NB4 (cell line): Measurements from ENCODE around the gene DYNLT3.

Experiments
- DNase-seq: peaks from one replicate; pipeline ENCODE4 v3.0.0; 2010; ENCODE audit warnings: low read depth
- H3K4me3 ChIP-seq: one replicate; pipeline ENCODE4 v1.5.1; 2011; ENCODE audit warnings: mild to moderate bottlenecking, low read depth, low read length, moderate library complexity
- MYC ChIP-seq: IDR thresholded peaks from 2 replicates; pipeline ENCODE4 v1.6.1; 2011; ENCODE audit warnings: low read depth, low read length
- POLR2A ChIP-seq: IDR thresholded peaks from 2 replicates; pipeline ENCODE4 v1.6.1; 2011; ENCODE audit warnings: mild to moderate bottlenecking; ENCODE audit not compliant: insufficient read length; ENCODE audit errors: extremely low read depth
- TF ChIP-seq, protein P1 (sequence below): IDR thresholded peaks from one replicate; pipeline ENCODE4 v1.5.1; 2012; ENCODE audit warnings: low read depth, low read length
- TF ChIP-seq, protein P2 (sequence below): IDR thresholded peaks from 2 replicates; pipeline ENCODE4 v1.6.1; 2011; ENCODE audit warnings: low read depth, low read length

The DYNLT3 gene

DNA sequence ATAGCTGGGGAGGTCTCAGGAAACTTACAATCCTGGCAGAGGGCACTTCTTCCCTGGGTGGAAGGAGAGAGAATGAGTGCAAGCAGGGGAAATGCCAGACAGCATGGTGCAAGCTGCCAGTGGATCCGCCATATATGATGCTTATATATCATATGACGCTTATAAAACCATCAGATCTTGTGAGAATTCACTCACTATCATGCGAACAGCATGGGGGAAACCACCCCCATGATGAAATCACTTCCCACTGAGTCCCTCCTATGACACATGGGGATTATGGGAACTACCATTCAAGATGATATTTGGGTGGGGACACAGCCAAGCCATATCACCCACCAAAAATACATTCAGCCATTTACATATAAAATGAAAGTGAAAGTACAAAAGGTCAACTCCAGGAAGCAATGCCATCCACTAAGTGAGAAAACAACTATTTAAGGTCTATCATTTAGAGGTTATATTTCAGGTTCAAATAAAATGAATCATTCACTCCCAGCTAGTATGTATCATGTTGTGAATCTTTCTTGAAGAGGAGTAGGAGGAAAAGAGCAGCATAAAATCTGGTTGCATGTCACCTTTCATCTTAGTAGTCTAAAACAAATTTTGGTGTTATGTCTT lies 20.3 kb upstream of the DYNLT3 start:
- no peak for DNase-seq
- H3K4me3 ChIP-seq: no peak overlapping the region
- TF ChIP-seq, protein P1, sequence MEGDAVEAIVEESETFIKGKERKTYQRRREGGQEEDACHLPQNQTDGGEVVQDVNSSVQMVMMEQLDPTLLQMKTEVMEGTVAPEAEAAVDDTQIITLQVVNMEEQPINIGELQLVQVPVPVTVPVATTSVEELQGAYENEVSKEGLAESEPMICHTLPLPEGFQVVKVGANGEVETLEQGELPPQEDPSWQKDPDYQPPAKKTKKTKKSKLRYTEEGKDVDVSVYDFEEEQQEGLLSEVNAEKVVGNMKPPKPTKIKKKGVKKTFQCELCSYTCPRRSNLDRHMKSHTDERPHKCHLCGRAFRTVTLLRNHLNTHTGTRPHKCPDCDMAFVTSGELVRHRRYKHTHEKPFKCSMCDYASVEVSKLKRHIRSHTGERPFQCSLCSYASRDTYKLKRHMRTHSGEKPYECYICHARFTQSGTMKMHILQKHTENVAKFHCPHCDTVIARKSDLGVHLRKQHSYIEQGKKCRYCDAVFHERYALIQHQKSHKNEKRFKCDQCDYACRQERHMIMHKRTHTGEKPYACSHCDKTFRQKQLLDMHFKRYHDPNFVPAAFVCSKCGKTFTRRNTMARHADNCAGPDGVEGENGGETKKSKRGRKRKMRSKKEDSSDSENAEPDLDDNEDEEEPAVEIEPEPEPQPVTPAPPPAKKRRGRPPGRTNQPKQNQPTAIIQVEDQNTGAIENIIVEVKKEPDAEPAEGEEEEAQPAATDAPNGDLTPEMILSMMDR: no peak
- no peak for TF ChIP-seq MYC
- TF ChIP-seq POLR2A: no peak
- TF ChIP-seq, protein P2, sequence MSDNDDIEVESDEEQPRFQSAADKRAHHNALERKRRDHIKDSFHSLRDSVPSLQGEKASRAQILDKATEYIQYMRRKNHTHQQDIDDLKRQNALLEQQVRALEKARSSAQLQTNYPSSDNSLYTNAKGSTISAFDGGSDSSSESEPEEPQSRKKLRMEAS: no peak

DNA sequence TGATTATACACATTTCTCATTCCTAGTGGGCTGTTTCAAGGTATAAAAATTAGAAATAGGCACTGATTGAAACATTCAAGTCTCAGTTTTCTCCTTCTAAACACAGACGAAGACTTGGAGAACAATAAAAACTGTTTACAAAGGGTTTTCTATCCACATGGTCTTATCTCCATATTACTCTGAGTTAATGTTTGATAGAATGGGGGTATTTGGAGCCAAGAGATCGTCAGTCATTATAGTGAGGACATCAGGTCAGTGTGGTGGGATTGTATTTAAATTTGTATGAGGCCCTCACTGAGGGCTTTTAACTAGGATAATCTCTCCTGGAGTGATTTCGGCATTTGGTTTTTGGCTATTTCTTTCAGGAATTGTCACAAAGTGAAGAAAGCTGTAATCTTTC lies 16.4 kb upstream of the DYNLT3 start:
- DNase-seq: no peak
- TF ChIP-seq MYC (no peak), POLR2A (no peak)
- TF ChIP-seq, protein P2: no peak
- TF ChIP-seq, protein P1: no peak

DNA sequence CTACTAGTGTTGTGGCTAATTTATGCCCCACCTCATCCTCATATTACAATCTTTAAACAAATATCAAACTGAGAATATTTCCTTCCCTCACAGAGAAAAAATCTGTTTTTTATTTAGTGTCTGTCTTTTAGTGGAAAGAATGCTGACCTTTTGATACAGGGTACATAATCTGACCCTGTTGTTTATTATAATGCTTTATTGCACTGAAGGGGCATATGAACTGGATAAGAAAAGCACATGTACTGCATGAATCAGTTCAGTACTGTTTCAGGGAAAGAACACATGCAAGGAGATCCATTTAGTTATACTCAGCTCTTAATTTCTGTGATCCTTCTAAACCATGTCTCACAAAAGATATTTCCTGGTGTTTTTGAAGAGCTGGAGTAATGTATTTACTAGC lies 15.5 kb upstream of the DYNLT3 start:
- no peak for DNase-seq
- TF ChIP-seq MYC: no peak
- TF ChIP-seq POLR2A: no peak
- TF ChIP-seq, protein P1: no peak
- TF ChIP-seq, protein P2: no peak
- no peak overlapping the region for H3K4me3 ChIP-seq

More for the DNA sequence above, 16.4 kb upstream of the DYNLT3 start:
- no peak overlapping the region for H3K4me3 ChIP-seq

DNA sequence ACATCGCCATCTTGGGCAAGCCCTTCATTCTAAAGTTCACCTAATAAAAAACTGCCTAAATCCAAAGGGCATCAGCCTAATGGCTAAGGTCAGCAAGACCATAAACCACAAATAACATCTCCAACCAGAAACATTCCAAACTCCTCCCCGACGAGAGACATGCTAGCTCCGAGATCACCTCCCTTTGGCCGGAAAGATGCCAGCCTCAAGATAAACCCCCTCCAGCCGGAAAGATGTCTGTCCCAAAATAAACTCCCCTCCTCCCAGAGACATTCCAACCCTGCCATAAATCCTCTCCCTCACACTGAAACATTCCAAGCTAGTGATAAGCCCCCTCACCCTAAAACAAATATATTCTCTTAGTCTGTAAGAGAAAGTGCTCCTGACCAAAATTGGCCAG lies 13.3 kb upstream of the DYNLT3 start:
- no peak overlapping the region for H3K4me3 ChIP-seq
- DNase-seq: no peak
- TF ChIP-seq MYC (no peak), POLR2A (no peak)
- TF ChIP-seq, protein P1: no peak
- TF ChIP-seq, protein P2: no peak

DNA sequence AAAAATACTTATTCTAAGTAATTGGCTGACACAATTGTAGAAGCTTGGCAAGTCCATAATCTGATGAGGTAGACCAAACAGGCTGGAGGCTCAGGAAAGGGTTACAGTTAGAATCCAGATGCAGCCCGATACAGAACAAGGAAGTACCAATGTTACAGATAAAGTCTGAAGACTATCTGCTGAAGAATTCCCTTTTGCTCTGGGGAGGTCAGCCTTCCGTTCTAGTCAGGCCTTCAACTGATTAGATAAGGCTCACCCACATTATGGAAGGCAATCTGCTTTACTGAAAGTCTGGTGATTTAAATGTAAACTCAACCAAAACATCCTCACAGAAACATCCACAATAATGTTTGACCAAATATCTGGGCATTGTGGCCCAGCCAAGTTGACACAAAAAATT lies 7.4 kb upstream of the DYNLT3 start:
- no peak for DNase-seq
- TF ChIP-seq, protein P1: no peak
- TF ChIP-seq POLR2A: no peak
- no peak for TF ChIP-seq MYC
- TF ChIP-seq, protein P2: no peak
- H3K4me3 ChIP-seq: no peak overlapping the region

DNA sequence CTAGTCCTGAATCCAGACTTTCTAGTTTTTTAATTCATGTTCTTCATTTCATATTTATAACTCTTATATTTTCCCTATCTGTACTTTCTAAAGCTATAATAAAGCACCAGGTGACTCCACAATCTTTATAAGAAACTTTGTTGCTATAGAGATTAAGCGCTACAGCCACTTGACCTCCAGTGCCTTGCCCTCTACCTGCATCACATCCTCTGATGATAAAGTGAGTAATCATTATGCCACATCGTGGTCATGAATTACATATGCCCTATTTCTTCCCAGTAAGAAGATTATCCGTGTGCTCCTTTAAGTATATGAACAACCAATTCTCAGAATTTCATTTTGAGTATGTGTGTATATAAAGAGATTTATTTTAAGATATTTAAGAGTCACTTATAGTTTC lies 6.8 kb upstream of the DYNLT3 start:
- TF ChIP-seq, protein P2: no peak
- TF ChIP-seq, protein P1: no peak
- TF ChIP-seq MYC: no peak
- TF ChIP-seq POLR2A: no peak
- DNase-seq: no peak
- H3K4me3 ChIP-seq: no peak overlapping the region
